KMS-11 (cell line): ENCODE measurements around the gene PSAP.

Experiments
- H2AFZ ChIP-seq: fragments of 200-600 bp; sonication (generic); 2 replicates; pipeline ENCODE4 v1.6.1; 2016; ENCODE audit warnings: antibody characterized with exemption, mixed run types, low read depth
- H3K27ac ChIP-seq: fragments of 200-600 bp; sonication (generic); 2 replicates; pipeline ENCODE4 v1.6.1; 2016; ENCODE audit warnings: mild to moderate bottlenecking, mixed run types
- H3K27me3 ChIP-seq: fragments of 200-600 bp; sonication (generic); 2 replicates; pipeline ENCODE4 v1.6.1; 2017; ENCODE audit warnings: mild to moderate bottlenecking, low read depth, mixed run types, moderate library complexity; ENCODE audit not compliant: insufficient read depth
- H3K36me3 ChIP-seq: fragments of 200-600 bp; sonication (generic); 2 replicates; pipeline ENCODE4 v1.6.1; 2017; ENCODE audit warnings: mild to moderate bottlenecking, mixed run types; ENCODE audit not compliant: insufficient read depth
- H3K4me1 ChIP-seq: fragments of 200-600 bp; sonication (generic); 2 replicates; pipeline ENCODE4 v1.6.1; 2016; ENCODE audit warnings: mild to moderate bottlenecking, low read depth, mixed run types; ENCODE audit not compliant: poor library complexity, severe bottlenecking
- H3K4me2 ChIP-seq: fragments of 200-600 bp; sonication (generic); 2 replicates; pipeline ENCODE4 v1.7.0; 2016; ENCODE audit warnings: mild to moderate bottlenecking, mixed run types
- H3K4me3 ChIP-seq: fragments of 200-600 bp; sonication (generic); IDR thresholded peaks from 2 replicates; pipeline ENCODE4 v1.6.1; 2017; ENCODE audit warnings: low read depth, low read length, mixed read lengths; ENCODE audit not compliant: insufficient read depth
- H3K79me2 ChIP-seq: fragments of 200-600 bp; sonication (generic); 2 replicates; pipeline ENCODE4 v1.6.1; 2016; ENCODE audit warnings: low read depth, mixed run types; ENCODE audit not compliant: insufficient read depth
- H3K9ac ChIP-seq: fragments of 200-600 bp; sonication (generic); 2 replicates; pipeline ENCODE4 v1.6.1; 2016; ENCODE audit warnings: mild to moderate bottlenecking, mixed run types
- H4K20me1 ChIP-seq: fragments of 200-600 bp; sonication (generic); 2 replicates; pipeline ENCODE4 v1.6.1; 2016; ENCODE audit warnings: mild to moderate bottlenecking, mixed run types; ENCODE audit not compliant: insufficient read depth
- CTCF ChIP-seq: fragments of 200-600 bp; sonication (generic); conservative IDR thresholded peaks from 2 replicates; pipeline ENCODE4 v1.6.1; 2017; ENCODE audit warnings: low read depth, mild to moderate bottlenecking, antibody characterized with exemption, low read length, moderate library complexity, mixed read lengths

The PSAP gene

GRCh38 chr10:71865561-71866041, 14.6 kb upstream of the PSAP start:
- no peak overlapping the region for H3K9ac ChIP-seq
- H3K4me1 ChIP-seq, result peaks cover 62% of the 10 kb centered on the region
- H4K20me1 ChIP-seq, result no peaks in the 10 kb centered on the region
- no peaks in the 10 kb centered on the region for H3K79me2 ChIP-seq
- TF ChIP-seq CTCF, result no peak
- peak overlapping the region; percentile 25; the same call in 1 of the 2 replicates for H3K4me2 ChIP-seq
- no peak overlapping the region for H3K4me3 ChIP-seq
- H3K27me3 ChIP-seq, result no peaks in the 10 kb centered on the region
- no peak overlapping the region for H3K27ac ChIP-seq
- no peaks in the 10 kb centered on the region for H3K36me3 ChIP-seq
- H2AFZ ChIP-seq, result no peak overlapping the region

- peaks cover 67% of the 10 kb centered on the region for H3K4me1 ChIP-seq
- H3K9ac ChIP-seq, result no peak overlapping the region
- H3K79me2 ChIP-seq, result no peaks in the 10 kb centered on the region
- H2AFZ ChIP-seq, result no peak overlapping the region
- H3K4me2 ChIP-seq, result peak overlapping the region; percentile 25
- H3K27me3 ChIP-seq, result no peaks in the 10 kb centered on the region
- H3K27ac ChIP-seq, result no peak overlapping the region
- H3K36me3 ChIP-seq, result no peaks in the 10 kb centered on the region
- no peak overlapping the region for H3K4me3 ChIP-seq
- no peak for TF ChIP-seq CTCF
- H4K20me1 ChIP-seq, result no peaks in the 10 kb centered on the region
Measured at GRCh38 chr10:71864911-71865361, 13.9 kb upstream of the PSAP start.

GRCh38 chr10:71863203-71863602, 12.2 kb upstream of the PSAP start:
- no peaks in the 10 kb centered on the region for H3K36me3 ChIP-seq
- no peaks in the 10 kb centered on the region for H4K20me1 ChIP-seq
- H3K4me3 ChIP-seq, result no peak overlapping the region
- H3K27ac ChIP-seq, result no peak overlapping the region
- H3K79me2 ChIP-seq, result no peaks in the 10 kb centered on the region
- no peaks in the 10 kb centered on the region for H3K27me3 ChIP-seq
- no peak overlapping the region for H2AFZ ChIP-seq
- no peak for TF ChIP-seq CTCF
- H3K4me2 ChIP-seq, result no peak overlapping the region
- H3K4me1 ChIP-seq, result peaks cover 65% of the 10 kb centered on the region
- no peak overlapping the region for H3K9ac ChIP-seq

- H3K27me3 ChIP-seq, result no peaks in the 10 kb centered on the region
- H3K4me2 ChIP-seq, result peak overlapping the region; percentile 33
- H3K27ac ChIP-seq, result peak overlapping the region; percentile 90
- H4K20me1 ChIP-seq, result no peaks in the 10 kb centered on the region
- peaks cover 38% of the 10 kb centered on the region for H3K4me1 ChIP-seq
- H3K36me3 ChIP-seq, result no peaks in the 10 kb centered on the region
- H3K79me2 ChIP-seq, result no peaks in the 10 kb centered on the region
- TF ChIP-seq CTCF, result no peak
- H3K4me3 ChIP-seq, result no peak overlapping the region
- peak overlapping the region; percentile 60; the same call in 1 of the 2 replicates for H3K9ac ChIP-seq
- peak overlapping the region; percentile 48 for H2AFZ ChIP-seq
Measured at GRCh38 chr10:71860243-71861029, 9.4 kb upstream of the PSAP start.
